Measurements from ENCODE around the gene CRADD. TPM values are rescaled to one million over a fixed set of nuclear protein-coding genes. Genes with fewer than 3 reads are reported as not detected.

The CRADD gene
- total RNA-seq, 4 donors from 2014 or later = 43.7 to 76.1 (median 51.0) TPM

DNA sequence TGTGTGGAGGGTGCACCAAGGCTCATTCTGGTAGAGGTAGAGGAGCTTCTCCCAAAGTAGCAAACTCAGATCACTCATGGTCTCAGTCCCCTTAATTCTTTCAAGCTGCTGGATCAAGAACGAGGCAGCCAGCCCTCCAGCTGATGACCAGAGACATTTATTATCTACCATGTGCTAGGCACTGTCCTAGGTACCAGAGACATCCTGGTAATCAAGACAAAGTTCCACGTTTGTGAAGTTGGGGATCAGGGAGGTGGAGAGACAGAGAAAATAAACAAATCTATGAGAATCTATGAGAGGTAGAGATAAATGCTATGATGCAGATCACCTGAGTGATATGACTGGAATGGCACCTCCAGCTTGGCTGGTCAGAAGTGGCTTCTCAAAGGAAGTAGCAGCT lies 130.2 kb downstream of the CRADD start:
- H3K4me1 ChIP-seq = peaks cover 58 to 61% of the 10 kb centered on the region in 2 donors
- 85 to 90% methylated on average over 2 of the region's 2 CpGs for WGBS, 2 donors
- DNase-seq = no peak
- no peaks in the 10 kb centered on the region for H3K9me3 ChIP-seq
- no peak overlapping the region for H3K4me3 ChIP-seq (replicated peaks in 1 of 3)
- no peaks in the 10 kb centered on the region for H3K27me3 ChIP-seq
- intact Hi-C loops (cut with DNase I) = no loop called here
- no peak overlapping the region for H3K27ac ChIP-seq
- no peak for TF ChIP-seq POLR2A (IDR thresholded peaks at IDR 0.05)
- TF ChIP-seq, protein P1, sequence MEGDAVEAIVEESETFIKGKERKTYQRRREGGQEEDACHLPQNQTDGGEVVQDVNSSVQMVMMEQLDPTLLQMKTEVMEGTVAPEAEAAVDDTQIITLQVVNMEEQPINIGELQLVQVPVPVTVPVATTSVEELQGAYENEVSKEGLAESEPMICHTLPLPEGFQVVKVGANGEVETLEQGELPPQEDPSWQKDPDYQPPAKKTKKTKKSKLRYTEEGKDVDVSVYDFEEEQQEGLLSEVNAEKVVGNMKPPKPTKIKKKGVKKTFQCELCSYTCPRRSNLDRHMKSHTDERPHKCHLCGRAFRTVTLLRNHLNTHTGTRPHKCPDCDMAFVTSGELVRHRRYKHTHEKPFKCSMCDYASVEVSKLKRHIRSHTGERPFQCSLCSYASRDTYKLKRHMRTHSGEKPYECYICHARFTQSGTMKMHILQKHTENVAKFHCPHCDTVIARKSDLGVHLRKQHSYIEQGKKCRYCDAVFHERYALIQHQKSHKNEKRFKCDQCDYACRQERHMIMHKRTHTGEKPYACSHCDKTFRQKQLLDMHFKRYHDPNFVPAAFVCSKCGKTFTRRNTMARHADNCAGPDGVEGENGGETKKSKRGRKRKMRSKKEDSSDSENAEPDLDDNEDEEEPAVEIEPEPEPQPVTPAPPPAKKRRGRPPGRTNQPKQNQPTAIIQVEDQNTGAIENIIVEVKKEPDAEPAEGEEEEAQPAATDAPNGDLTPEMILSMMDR (IDR thresholded peaks at IDR 0.05) = no peak
- H3K36me3 ChIP-seq = no peaks in the 10 kb centered on the region

DNA sequence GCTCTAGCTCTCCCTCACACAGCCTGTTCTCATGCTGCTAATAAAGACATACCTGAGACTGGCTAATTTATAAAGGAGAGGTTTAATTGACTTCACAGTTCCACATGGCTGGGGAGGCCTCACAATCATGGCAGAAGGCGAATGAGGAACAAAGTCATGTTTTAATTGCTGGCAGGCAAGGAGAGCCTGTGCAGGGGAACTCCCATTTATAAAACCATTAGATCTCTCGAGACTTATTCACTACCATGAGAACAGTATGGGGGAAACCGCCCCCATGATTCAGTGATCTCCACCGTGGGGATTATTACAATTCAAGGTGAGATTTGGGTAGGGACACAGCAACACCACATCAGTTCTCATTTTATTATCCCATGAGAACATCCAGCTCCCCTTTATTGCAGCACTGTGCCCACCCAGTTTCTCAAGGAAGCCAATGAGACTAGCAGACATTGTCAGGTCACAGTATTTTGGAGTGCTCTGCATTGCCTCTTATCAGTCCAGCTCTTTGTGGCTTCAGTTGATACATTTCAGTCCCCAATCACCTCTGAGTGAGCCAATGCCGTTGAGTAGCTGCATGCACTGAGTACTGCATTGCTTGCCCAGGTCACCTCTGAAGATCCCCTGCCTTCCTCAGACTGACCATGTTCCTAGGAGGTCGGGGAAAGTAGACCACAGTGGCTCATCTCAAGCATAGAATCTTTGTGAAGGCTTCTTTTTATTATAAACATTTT lies 131.2 kb downstream of the CRADD start:
- no peaks in the 10 kb centered on the region for H3K9me3 ChIP-seq
- DNase-seq = no peak
- no peak for TF ChIP-seq POLR2A (IDR thresholded peaks at IDR 0.05)
- H3K36me3 ChIP-seq = no peaks in the 10 kb centered on the region
- 89 to 95% methylated on average over 6 of the region's 6 CpGs for WGBS, 2 donors
- H3K4me3 ChIP-seq (replicated peaks in 1 of 3) = no peak overlapping the region
- H3K4me1 ChIP-seq = peaks cover 57 to 61% of the 10 kb centered on the region in 2 donors
- peak overlapping the region; percentile 89 to 98 (median 94) for H3K27ac ChIP-seq
- no peaks in the 10 kb centered on the region for H3K27me3 ChIP-seq
- intact Hi-C loops (cut with DNase I) = no loop called here

DNA sequence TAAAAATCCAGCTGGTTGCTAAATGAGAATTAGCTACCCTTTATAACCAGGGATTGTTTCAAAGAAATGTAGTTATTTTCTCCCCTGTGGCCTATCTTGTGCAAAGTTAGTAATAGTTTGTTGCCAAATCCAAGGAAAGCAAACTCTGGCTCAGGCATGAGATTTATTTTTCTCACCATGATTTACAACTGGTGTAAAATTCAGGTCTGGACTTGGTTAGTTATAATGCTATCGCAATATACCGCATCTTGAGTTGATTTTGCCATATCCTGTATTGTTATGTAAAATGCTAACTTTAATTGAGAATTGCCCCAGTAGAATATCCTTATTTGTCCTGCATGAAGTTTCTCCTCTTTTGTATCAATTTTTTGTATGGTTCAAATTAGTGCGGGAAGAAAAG lies 135.5 kb downstream of the CRADD start:
- H3K4me3 ChIP-seq (replicated peaks in 1 of 3) = no peak overlapping the region
- H3K27me3 ChIP-seq = no peaks in the 10 kb centered on the region
- DNase-seq = no peak
- no peaks in the 10 kb centered on the region for H3K9me3 ChIP-seq
- H3K4me1 ChIP-seq = peaks cover 70 to 76% of the 10 kb centered on the region in 2 donors
- H3K27ac ChIP-seq = peak overlapping the region; percentile 89 to 99 (median 98)
- TF ChIP-seq POLR2A (IDR thresholded peaks at IDR 0.05) = no peak
- TF ChIP-seq, protein P1 (IDR thresholded peaks at IDR 0.05) = no peak
- 77 to 84% methylated on average over 3 of the region's 3 CpGs for WGBS, 2 donors
- no peaks in the 10 kb centered on the region for H3K36me3 ChIP-seq
- intact Hi-C loops (cut with DNase I) = no loop called here

DNA sequence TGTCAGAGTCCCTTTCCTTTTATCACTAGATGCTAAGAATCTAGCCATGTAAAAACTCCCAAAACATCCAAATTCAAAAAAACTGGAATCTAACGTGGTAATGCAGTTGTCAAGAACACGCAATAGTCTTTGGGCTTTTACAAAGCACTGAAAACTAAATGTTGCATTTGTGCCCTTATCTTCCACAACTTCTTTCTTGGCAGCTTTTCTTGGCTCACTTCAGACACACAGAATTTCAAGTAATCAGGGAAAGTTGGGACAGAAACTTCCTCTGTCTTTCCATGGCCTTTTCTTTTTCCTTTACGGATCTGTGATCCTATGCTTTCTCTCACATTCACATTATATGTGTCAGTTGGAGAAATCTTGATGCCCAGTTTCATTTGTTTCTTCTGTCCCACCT lies 136.0 kb downstream of the CRADD start:
- WGBS, 2 donors = 26 to 28% methylated on average over 3 of the region's 3 CpGs
- H3K27ac ChIP-seq = peak overlapping the region; percentile 89 to 99 (median 98)
- H3K36me3 ChIP-seq = no peaks in the 10 kb centered on the region
- H3K4me1 ChIP-seq = peaks cover 73 to 76% of the 10 kb centered on the region in 2 donors
- no peak overlapping the region for H3K4me3 ChIP-seq (replicated peaks in 1 of 3)
- no peak for DNase-seq
- TF ChIP-seq, protein P1 (IDR thresholded peaks at IDR 0.05) = no peak
- peak in 1 of 2 donors; percentile 22 for TF ChIP-seq POLR2A (IDR thresholded peaks at IDR 0.05)
- no peaks in the 10 kb centered on the region for H3K27me3 ChIP-seq
- no peaks in the 10 kb centered on the region for H3K9me3 ChIP-seq
- intact Hi-C loops (cut with DNase I) = no loop called here

DNA sequence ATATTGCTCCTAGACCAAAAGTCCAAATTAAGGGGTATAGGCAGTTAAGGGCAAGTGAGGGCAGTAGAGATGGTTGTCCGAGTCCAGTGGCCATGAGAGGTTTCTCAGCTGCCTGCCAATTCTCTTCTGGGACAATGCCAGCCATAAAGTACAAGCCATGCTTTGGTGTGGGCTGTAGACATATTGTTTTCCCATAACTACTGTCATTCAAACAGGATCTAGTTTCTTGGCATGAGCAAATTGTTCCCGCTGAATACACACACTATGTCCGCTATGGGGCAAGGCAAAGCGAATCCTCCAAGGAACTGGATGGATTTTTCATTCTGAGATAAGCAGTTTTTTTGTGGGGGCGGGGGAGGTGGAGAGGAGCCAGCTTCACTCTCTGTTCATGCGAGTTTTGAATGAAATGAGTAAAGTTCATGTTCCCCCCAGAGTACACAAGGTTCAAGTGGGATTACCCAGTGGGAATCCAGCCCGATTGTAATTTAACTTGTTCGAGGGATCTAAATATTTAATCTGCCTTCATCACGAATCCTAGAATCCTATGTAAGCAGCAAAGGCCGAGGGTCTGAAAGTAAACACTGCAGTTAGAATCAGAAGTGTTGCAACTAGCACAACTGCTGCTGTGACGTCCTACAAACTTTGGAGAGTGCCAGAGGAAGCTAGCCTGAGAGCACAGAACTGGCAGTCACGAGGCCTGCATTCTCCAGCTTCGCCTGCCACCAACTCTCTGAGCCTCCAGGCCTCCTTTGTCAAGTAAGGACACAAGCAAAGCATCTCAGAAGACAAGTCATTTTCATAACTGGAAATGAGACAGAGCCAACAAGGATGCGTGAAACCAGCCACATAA lies 137.0 kb downstream of the CRADD start:
- Histone ChIP-seq H3K36me3 (no peaks in the 10 kb centered on the region), H3K9me3 (no peaks in the 10 kb centered on the region), H3K4me3 (replicated peaks in 1 of 3) (no peak overlapping the region), H3K4me1 (peaks cover 66 to 77% of the 10 kb centered on the region in 2 donors), H3K27me3 (no peaks in the 10 kb centered on the region), H3K27ac (peak overlapping the region; percentile 89 to 99 (median 98))
- TF ChIP-seq, protein P1 (IDR thresholded peaks at IDR 0.05) = no peak
- peak in 1 of 2 donors; percentile 55 for TF ChIP-seq POLR2A (IDR thresholded peaks at IDR 0.05)
- peak; percentile 80 for DNase-seq
- intact Hi-C loops (cut with DNase I) = no loop called here
- 19 to 30% methylated on average over 14 of the region's 14 CpGs for WGBS, 2 donors

All from thyroid gland (tissue), 4 donors.